ENCODE data around the gene CLIC5.

GRCh38 chr6:45851034-45851400 lies 164.6 kb downstream of the CLIC5 start:
- TF ChIP-seq EZH2 (IDR thresholded peaks at IDR 0.05; ENCODE audit: borderline replicate concordance, low read length): no peak
- TF ChIP-seq, protein P1, sequence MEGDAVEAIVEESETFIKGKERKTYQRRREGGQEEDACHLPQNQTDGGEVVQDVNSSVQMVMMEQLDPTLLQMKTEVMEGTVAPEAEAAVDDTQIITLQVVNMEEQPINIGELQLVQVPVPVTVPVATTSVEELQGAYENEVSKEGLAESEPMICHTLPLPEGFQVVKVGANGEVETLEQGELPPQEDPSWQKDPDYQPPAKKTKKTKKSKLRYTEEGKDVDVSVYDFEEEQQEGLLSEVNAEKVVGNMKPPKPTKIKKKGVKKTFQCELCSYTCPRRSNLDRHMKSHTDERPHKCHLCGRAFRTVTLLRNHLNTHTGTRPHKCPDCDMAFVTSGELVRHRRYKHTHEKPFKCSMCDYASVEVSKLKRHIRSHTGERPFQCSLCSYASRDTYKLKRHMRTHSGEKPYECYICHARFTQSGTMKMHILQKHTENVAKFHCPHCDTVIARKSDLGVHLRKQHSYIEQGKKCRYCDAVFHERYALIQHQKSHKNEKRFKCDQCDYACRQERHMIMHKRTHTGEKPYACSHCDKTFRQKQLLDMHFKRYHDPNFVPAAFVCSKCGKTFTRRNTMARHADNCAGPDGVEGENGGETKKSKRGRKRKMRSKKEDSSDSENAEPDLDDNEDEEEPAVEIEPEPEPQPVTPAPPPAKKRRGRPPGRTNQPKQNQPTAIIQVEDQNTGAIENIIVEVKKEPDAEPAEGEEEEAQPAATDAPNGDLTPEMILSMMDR (conservative IDR thresholded peaks at IDR 0.05 in 1 of 2, IDR thresholded peaks at IDR 0.05 in 1 of 2; ENCODE audit: extremely low read depth in 1 of 2, insufficient read depth in 1 of 2, low read depth in 1 of 2, low read length in 2 of 2): no peak
